ENCODE measurements around the gene INO80D. TPM values are rescaled to one million over a fixed set of nuclear protein-coding genes. Genes with fewer than 3 reads are reported as not detected.

The INO80D gene
- total RNA-seq, 1 experiment from 2014 or later, result 46.0 TPM

GRCh38 chr2:206084439-206084869, 1.5 kb downstream of the INO80D start:
- Histone ChIP-seq H2AFZ (ENCODE audit: low read length) (no peak overlapping the region), H3K14ac (ENCODE audit: insufficient read depth, low read length) (no peak overlapping the region), H4K91ac (ENCODE audit: insufficient read length, low read depth, low read length) (no peak overlapping the region), H3K27me3 (ENCODE audit: insufficient read depth, low read length) (no peaks in the 10 kb centered on the region), H3K9me3 (ENCODE audit: control insufficient read depth, low read depth, low read length) (no peaks in the 10 kb centered on the region), H3K79me2 (ENCODE audit: insufficient read depth, low read length) (peaks cover 18% of the 10 kb centered on the region; the same call in 1 of the 2 replicates), H3K27ac (ENCODE audit: insufficient read length, low read depth, low read length) (peak overlapping the region; percentile 98), H3K4me1 (ENCODE audit: insufficient read depth, low read length) (peaks cover 9% of the 10 kb centered on the region; the same call in 1 of the 2 replicates), H3K56ac (ENCODE audit: insufficient read length, low read depth, low read length) (no peak overlapping the region), H2BK5ac (ENCODE audit: insufficient read length, low read length) (no peak overlapping the region), H3K23ac (ENCODE audit: insufficient read length, low read depth, low read length) (no peak overlapping the region), H3T11ph (ENCODE audit: low read length) (no peak overlapping the region), H2BK20ac (ENCODE audit: low read depth, low read length, poor library complexity, severe bottlenecking) (no peak overlapping the region), H2AK5ac (ENCODE audit: insufficient read length, low read length) (no peak overlapping the region), H3K4ac (ENCODE audit: low read depth, low read length) (no peak overlapping the region), H2BK12ac (ENCODE audit: insufficient read length, low read depth, low read length) (no peak overlapping the region), H3K23me2 (ENCODE audit: insufficient read length, low read depth, low read length, poor library complexity, severe bottlenecking) (peaks cover under 1% of the 10 kb centered on the region), H3K18ac (ENCODE audit: insufficient read length, low read depth, low read length) (no peak overlapping the region), H4K8ac (replicated peaks; ENCODE audit: insufficient read length, low read depth, low read length) (no peak overlapping the region), H2BK120ac (ENCODE audit: low read depth, low read length, poor library complexity, severe bottlenecking) (no peak overlapping the region), H3K79me1 (ENCODE audit: insufficient read depth, low read depth, low read length, poor library complexity, severe bottlenecking) (no peaks in the 10 kb centered on the region), H4K20me1 (ENCODE audit: control insufficient read depth, insufficient read depth, insufficient read length) (no peaks in the 10 kb centered on the region), H2BK15ac (ENCODE audit: low read depth, low read length) (no peak overlapping the region), H3K9ac (ENCODE audit: extremely low read depth, insufficient read length, low read length) (peak overlapping the region; percentile 94), H4K5ac (ENCODE audit: insufficient read length, low read depth, low read length) (no peak overlapping the region), H3K4me2 (ENCODE audit: insufficient read depth, insufficient read length, low read length) (peak overlapping the region; percentile 91)
- no CpG with 5 or more reads among the region's 10 CpGs for WGBS (ENCODE audit: extremely low coverage, insufficient read length, low lambda C conversion rate)
- H3K4me1 Mint-ChIP-seq, result peaks cover 29 to 44% of the 10 kb centered on the region in 2 experiments
- peak overlapping the region; percentile 94 to 96 for H3K4me3 Mint-ChIP-seq
- 0 out of 3 replicates have a peak, but pooled peaks have one; percentile 8 for TF ChIP-seq CTCF (conservative IDR thresholded peaks at IDR 0.05)
- DNase-seq, result peak; percentile 88
- peak overlapping the region; percentile 98 to 100 (median 100) for H3K27ac Mint-ChIP-seq
- H3K9me3 Mint-ChIP-seq, result no peaks in the 10 kb centered on the region
- H3K36me3 Mint-ChIP-seq (ENCODE audit: insufficient read depth in 1 of 3, low read depth in 3 of 3), result peaks cover 7 to 23% (median 15%) of the 10 kb centered on the region in 3 experiments; a peak in 6 of 7 replicates
- H3K27me3 Mint-ChIP-seq (ENCODE audit: low read depth), result no peaks in the 10 kb centered on the region

Measured in H9 (cell line).